ENCODE data around the gene CARD19.
"Not testable (repeated sequence)": the region's sequence is repeated elsewhere in the genome, so short reads cannot be mapped to it uniquely, and the experiment has no call there.

CARD19 gene

GRCh38 chr9:93134015-93134739, 38.2 kb downstream of the CARD19 start, which contains the start of gene NINJ1:
NINJ1 (minus strand) TSS chr9:93134251; CDS start chr9:93134217, 34 bp downstream.
- DNase-seq (ENCODE audit: low spot score) = peak; percentile 68

GRCh38 chr9:93134740-93135444, 38.9 kb downstream of the CARD19 start:
- no peak for DNase-seq (ENCODE audit: low spot score)

- no peak for DNase-seq (ENCODE audit: low spot score)
These were observed 40.0 kb downstream of the CARD19 start for GRCh38 chr9:93136011-93136440.

- no peak for DNase-seq (ENCODE audit: low spot score)
These were observed 41.3 kb downstream of the CARD19 start for GRCh38 chr9:93137362-93137761.

- DNase-seq (ENCODE audit: low spot score) = no peak
These were observed 42.3 kb downstream of the CARD19 start for GRCh38 chr9:93138171-93138764.

GRCh38 chr9:93139365-93140182, 43.6 kb downstream of the CARD19 start:
- DNase-seq (ENCODE audit: low spot score) = no peak

GRCh38 chr9:93141771-93142483, 45.9 kb downstream of the CARD19 start:
- no peak for DNase-seq (ENCODE audit: low spot score)

- peak; percentile 80 for DNase-seq (ENCODE audit: low spot score)
These were observed 48.0 kb downstream of the CARD19 start for GRCh38 chr9:93143830-93144530.

- DNase-seq (ENCODE audit: low spot score) = not testable (repeated sequence)
These were observed 50.7 kb downstream of the CARD19 start for GRCh38 chr9:93146696-93147095.

- DNase-seq (ENCODE audit: low spot score) = no peak
These were observed 51.6 kb downstream of the CARD19 start for GRCh38 chr9:93147632-93148031.

- no peak for DNase-seq (ENCODE audit: low spot score)
These were observed 52.7 kb downstream of the CARD19 start for GRCh38 chr9:93148721-93149120.

- DNase-seq (ENCODE audit: low spot score) = no peak
These were observed 53.3 kb downstream of the CARD19 start for GRCh38 chr9:93149361-93149760.

GRCh38 chr9:93151097-93151784, 55.2 kb downstream of the CARD19 start:
- no peak for DNase-seq (ENCODE audit: low spot score)

- no peak for DNase-seq (ENCODE audit: low spot score)
These were observed 58.4 kb downstream of the CARD19 start for GRCh38 chr9:93154293-93154903.

- DNase-seq (ENCODE audit: low spot score) = no peak
These were observed 59.9 kb downstream of the CARD19 start for GRCh38 chr9:93155716-93156474.

GRCh38 chr9:93156475-93157008, 60.5 kb downstream of the CARD19 start:
- DNase-seq (ENCODE audit: low spot score) = no peak

- DNase-seq (ENCODE audit: low spot score) = peak; percentile 59
These were observed 63.8 kb downstream of the CARD19 start for GRCh38 chr9:93159601-93160471.

All from CD4-positive, alpha-beta T cell treated with Interleukin-6 at 100 ng/mL for 8 hours (primary cell).